ENCODE results near the gene SDHC. TPM values are rescaled to one million over a fixed set of nuclear protein-coding genes. Genes with fewer than 3 reads are reported as not detected.
"Not testable (repeated sequence)": the region's sequence is repeated elsewhere in the genome, so short reads cannot be mapped to it uniquely, and the experiment has no call there.

SDHC gene
- total RNA-seq, 3 donors from 2014 or later (not counting 1 experiment from before 2014, with no cell fraction given): 74.5 to 97.3 (median 86.0) TPM

- Mint-ChIP-seq H3K27me3 (ENCODE audit: low read depth in 2 of 2) (no peaks in the 10 kb centered on the region), H3K36me3 (no peaks in the 10 kb centered on the region), H3K27ac (peak overlapping the region; percentile 88 to 93), H3K9me3 (no peaks in the 10 kb centered on the region), H3K4me3 (peak overlapping the region; percentile 94), H3K4me1 (peaks cover 9 to 17% of the 10 kb centered on the region in 2 donors)
- Histone ChIP-seq H3K27me3 (ENCODE audit: control insufficient read depth, insufficient read depth, low read length) (no peaks in the 10 kb centered on the region), H3K9me3 (ENCODE audit: control insufficient read depth, insufficient read depth, low read length) (no peaks in the 10 kb centered on the region), H3K4me3 (ENCODE audit: low read length) (peak overlapping the region; percentile 62), H3K4me1 (ENCODE audit: control insufficient read depth, insufficient read depth, low read length) (peaks cover 14% of the 10 kb centered on the region), H3K27ac (ENCODE audit: low read length) (peak overlapping the region; percentile 69), H3K36me3 (ENCODE audit: control insufficient read depth, insufficient read depth, low read length) (no peaks in the 10 kb centered on the region)
- TF ChIP-seq, protein P1, sequence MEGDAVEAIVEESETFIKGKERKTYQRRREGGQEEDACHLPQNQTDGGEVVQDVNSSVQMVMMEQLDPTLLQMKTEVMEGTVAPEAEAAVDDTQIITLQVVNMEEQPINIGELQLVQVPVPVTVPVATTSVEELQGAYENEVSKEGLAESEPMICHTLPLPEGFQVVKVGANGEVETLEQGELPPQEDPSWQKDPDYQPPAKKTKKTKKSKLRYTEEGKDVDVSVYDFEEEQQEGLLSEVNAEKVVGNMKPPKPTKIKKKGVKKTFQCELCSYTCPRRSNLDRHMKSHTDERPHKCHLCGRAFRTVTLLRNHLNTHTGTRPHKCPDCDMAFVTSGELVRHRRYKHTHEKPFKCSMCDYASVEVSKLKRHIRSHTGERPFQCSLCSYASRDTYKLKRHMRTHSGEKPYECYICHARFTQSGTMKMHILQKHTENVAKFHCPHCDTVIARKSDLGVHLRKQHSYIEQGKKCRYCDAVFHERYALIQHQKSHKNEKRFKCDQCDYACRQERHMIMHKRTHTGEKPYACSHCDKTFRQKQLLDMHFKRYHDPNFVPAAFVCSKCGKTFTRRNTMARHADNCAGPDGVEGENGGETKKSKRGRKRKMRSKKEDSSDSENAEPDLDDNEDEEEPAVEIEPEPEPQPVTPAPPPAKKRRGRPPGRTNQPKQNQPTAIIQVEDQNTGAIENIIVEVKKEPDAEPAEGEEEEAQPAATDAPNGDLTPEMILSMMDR (IDR thresholded peaks at IDR 0.05): no peak
- intact Hi-C loops (cut with micrococcal nuclease): loop anchor here (1.0 kb wide), 1 partner anchor 9 kb away; no protein-coding TSS in a partner anchor
- ATAC-seq: peak; percentile 92 to 99 (median 94)
- DNase-seq: peak; percentile 94 to 96
- WGBS (ENCODE audit: insufficient coverage): under 1% methylated on average over 79 of the region's 79 CpGs
Measured at GRCh38 chr1:161389691-161390558, 75.7 kb downstream of the SDHC start.

DNA sequence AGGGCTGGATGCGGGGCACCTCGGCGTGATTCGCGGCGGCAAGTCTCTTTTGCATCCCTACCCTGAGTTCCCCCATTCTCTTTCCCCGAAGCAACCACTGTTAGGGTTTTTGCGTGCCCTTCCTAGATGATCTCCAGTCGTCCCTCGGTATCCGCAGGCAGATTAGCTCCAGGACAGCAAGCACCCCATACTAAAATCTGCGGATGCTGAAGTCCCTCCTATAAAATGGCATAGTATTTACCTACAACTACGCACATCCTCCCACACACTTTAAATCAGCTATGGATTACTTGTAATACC, 76.3 kb downstream of the SDHC start:
- Mint-ChIP-seq H3K4me3 (peak overlapping the region; percentile 94), H3K36me3 (no peaks in the 10 kb centered on the region), H3K27ac (peak overlapping the region; percentile 88 to 93), H3K4me1 (peaks cover 9 to 17% of the 10 kb centered on the region in 2 donors), H3K9me3 (no peaks in the 10 kb centered on the region), H3K27me3 (ENCODE audit: low read depth in 2 of 2) (no peaks in the 10 kb centered on the region)
- Histone ChIP-seq H3K4me3 (ENCODE audit: low read length) (peak overlapping the region; percentile 62), H3K36me3 (ENCODE audit: control insufficient read depth, insufficient read depth, low read length) (no peaks in the 10 kb centered on the region), H3K27me3 (ENCODE audit: control insufficient read depth, insufficient read depth, low read length) (no peaks in the 10 kb centered on the region), H3K4me1 (ENCODE audit: control insufficient read depth, insufficient read depth, low read length) (peaks cover 14% of the 10 kb centered on the region), H3K9me3 (ENCODE audit: control insufficient read depth, insufficient read depth, low read length) (no peaks in the 10 kb centered on the region), H3K27ac (ENCODE audit: low read length) (peak overlapping the region; percentile 69)
- DNase-seq (no peak), ATAC-seq (no peak)
- 3% methylated on average over 12 of the region's 13 CpGs for WGBS (ENCODE audit: insufficient coverage)
- TF ChIP-seq, protein P1 (IDR thresholded peaks at IDR 0.05): no peak
- intact Hi-C loops (cut with micrococcal nuclease): loop anchor here (1.0 kb wide), 1 partner anchor 9 kb away; no protein-coding TSS in a partner anchor

GRCh38 chr1:161391136-161391535, 77.0 kb downstream of the SDHC start:
- H3K27me3 Mint-ChIP-seq (ENCODE audit: low read depth in 2 of 2); H3K9me3 Mint-ChIP-seq; ATAC-seq; H3K36me3 Mint-ChIP-seq; H3K27ac ChIP-seq (ENCODE audit: low read length); H3K27me3 ChIP-seq (ENCODE audit: control insufficient read depth, insufficient read depth, low read length); H3K4me3 ChIP-seq (ENCODE audit: low read length); H3K36me3 ChIP-seq (ENCODE audit: control insufficient read depth, insufficient read depth, low read length); DNase-seq; H3K9me3 ChIP-seq (ENCODE audit: control insufficient read depth, insufficient read depth, low read length); intact Hi-C loops (cut with micrococcal nuclease): not testable (repeated sequence)
- WGBS (ENCODE audit: insufficient coverage): 95% methylated on average over 7 of the region's 7 CpGs
- Mint-ChIP-seq H3K4me3 (peak overlapping the region; percentile 94), H3K4me1 (peaks cover 9 to 17% of the 10 kb centered on the region in 2 donors), H3K27ac (peak overlapping the region; percentile 88 to 93)
- H3K4me1 ChIP-seq (ENCODE audit: control insufficient read depth, insufficient read depth, low read length): peaks cover 14% of the 10 kb centered on the region

- H3K4me3 Mint-ChIP-seq: peak overlapping the region; percentile 65
- no peaks in the 10 kb centered on the region for H3K27me3 Mint-ChIP-seq (ENCODE audit: low read depth in 2 of 2)
- TF ChIP-seq, protein P1 (IDR thresholded peaks at IDR 0.05): no peak
- peaks cover 9 to 17% of the 10 kb centered on the region in 2 donors for H3K4me1 Mint-ChIP-seq
- Histone ChIP-seq H3K27me3 (ENCODE audit: control insufficient read depth, insufficient read depth, low read length) (no peaks in the 10 kb centered on the region), H3K9me3 (ENCODE audit: control insufficient read depth, insufficient read depth, low read length) (no peaks in the 10 kb centered on the region), H3K36me3 (ENCODE audit: control insufficient read depth, insufficient read depth, low read length) (no peaks in the 10 kb centered on the region), H3K4me3 (ENCODE audit: low read length) (no peak overlapping the region), H3K4me1 (ENCODE audit: control insufficient read depth, insufficient read depth, low read length) (peaks cover 14% of the 10 kb centered on the region), H3K27ac (ENCODE audit: low read length) (no peak overlapping the region)
- H3K36me3 Mint-ChIP-seq: no peaks in the 10 kb centered on the region
- no peak for DNase-seq
- peak overlapping the region in 1 of 2 donors; percentile 31 for H3K27ac Mint-ChIP-seq
- no peak for ATAC-seq
- H3K9me3 Mint-ChIP-seq: no peaks in the 10 kb centered on the region
- intact Hi-C loops (cut with micrococcal nuclease): no loop called here
- WGBS (ENCODE audit: insufficient coverage): 97% methylated on average over 8 of the region's 8 CpGs
Measured at GRCh38 chr1:161391611-161392010, 77.4 kb downstream of the SDHC start.
